ENCODE data around the gene GRIN2C.

The GRIN2C gene

GRCh38 chr17:74799097-74799496 is 60.6 kb downstream of the GRIN2C start:
- no peak for DNase-seq (ENCODE audit: low spot score)

DNA sequence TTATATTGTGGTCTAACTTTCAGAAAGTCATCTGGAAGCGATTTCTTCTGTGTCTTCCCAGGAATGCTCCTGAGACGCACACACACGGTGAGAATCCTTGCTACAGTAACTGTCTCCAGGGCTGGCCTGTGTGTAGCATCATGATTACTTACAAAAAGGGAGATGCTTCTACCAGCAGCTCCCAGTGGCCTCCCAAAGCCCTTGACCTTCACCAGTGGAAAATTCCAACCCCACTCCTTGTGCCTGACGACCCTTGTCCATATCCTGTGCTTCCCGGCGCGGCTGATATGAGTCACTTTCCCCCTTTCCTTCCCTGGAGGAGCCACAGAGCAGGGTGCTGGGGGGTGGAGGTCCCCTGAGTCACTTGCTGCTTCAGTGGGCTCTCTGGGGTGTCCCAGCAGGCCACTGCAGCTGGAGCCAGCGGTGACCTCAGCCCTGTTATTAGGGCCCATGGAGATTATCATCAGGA is 61.4 kb downstream of the GRIN2C start:
- DNase-seq (ENCODE audit: low spot score), result no peak

DNA sequence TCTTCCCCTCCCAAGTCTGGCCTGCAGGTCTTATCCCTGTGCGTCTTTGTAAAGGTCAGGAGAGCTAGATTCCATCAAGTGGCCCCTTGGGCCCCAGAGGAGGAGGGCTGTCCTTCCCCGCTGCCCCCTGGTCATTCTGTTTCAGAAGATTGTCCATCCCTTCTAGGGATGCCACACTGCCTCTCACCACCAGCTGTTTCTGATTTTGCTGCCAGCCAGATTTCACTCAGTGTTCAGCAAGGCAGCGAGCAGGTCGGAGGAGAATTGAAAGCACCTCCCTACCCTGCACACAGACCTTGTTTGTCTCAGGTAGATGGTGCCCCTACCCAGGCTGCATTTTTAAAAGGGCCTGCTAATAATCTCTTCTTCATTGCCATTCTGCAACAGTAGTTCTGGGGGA is 61.9 kb downstream of the GRIN2C start:
- no peak for DNase-seq (ENCODE audit: low spot score)

- DNase-seq (ENCODE audit: low spot score), result no peak
Observed at GRCh38 chr17:74796866-74797265, 62.8 kb downstream of the GRIN2C start.

- DNase-seq (ENCODE audit: low spot score), result no peak
Observed at GRCh38 chr17:74796211-74796610, 63.5 kb downstream of the GRIN2C start.

GRCh38 chr17:74795327-74796020 is 64.2 kb downstream of the GRIN2C start:
- no peak for DNase-seq (ENCODE audit: low spot score)

DNA sequence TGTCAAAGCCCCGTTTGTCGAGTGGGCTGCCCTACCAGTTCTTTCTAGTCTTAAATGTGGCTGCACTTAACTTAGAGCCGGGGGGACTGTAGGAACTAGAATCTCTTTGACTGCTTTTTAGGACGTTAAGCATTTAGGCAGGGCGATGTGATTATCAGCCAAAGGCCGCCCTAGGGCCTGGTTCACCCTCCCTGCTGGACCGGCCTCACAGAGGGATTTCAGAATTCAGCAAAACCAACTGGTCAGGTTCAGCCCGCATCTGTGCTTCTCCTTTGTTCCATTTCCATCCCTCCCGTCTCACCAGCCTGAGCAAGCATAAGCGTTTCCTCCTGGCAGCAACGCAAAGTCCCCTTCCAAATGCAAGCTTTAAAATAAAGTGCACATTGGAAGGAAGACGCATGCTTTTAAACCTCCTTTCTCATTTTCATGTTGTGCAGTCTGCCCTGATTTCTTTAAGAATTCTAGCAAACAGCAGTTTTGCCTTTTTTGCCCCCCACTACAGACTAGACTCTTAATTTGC is 67.0 kb downstream of the GRIN2C start:
- no peak for DNase-seq (ENCODE audit: low spot score)
